SK-N-SH treated with all-trans-retinoic acid at 6 μM for 48 hours (cell line): ENCODE measurements around the gene TRAPPC3.

Experiments
- ATAC-seq: fragments of 200-7000 bp; cut with Tn5 transposase; 3 replicates; pipeline ENCODE4 v1.9.1; 2020; ENCODE audit warnings: mild to moderate bottlenecking, moderate library complexity
- ARNTL ChIP-seq: fragments of 450-650 bp; formaldehyde crosslinking; IDR thresholded peaks from 2 replicates; pipeline ENCODE4 v1.5.0; 2020; ENCODE audit warnings: low read depth, mild to moderate bottlenecking, moderate library complexity, borderline replicate concordance
- BACH2 ChIP-seq: fragments of 250-450 bp; sonication (Bioruptor Pico); IDR thresholded peaks from 2 replicates; pipeline ENCODE4 v1.9.0; 2021; ENCODE audit warnings: mild to moderate bottlenecking, borderline replicate concordance
- CREB5 ChIP-seq: fragments of 250-450 bp; sonication (Bioruptor Pico); IDR thresholded peaks from 2 replicates; pipeline ENCODE4 v1.5.1; 2020; ENCODE audit warnings: low read depth, mild to moderate bottlenecking, moderate library complexity
- CSRNP3 ChIP-seq: fragments of 250-450 bp; sonication (Bioruptor Pico); IDR thresholded peaks from 2 replicates; pipeline ENCODE4 v1.5.1; 2021; ENCODE audit warnings: mild to moderate bottlenecking, moderate library complexity
- ESRRG ChIP-seq: fragments of 250-450 bp; sonication (Bioruptor Pico); IDR thresholded peaks from 2 replicates; pipeline ENCODE4 v1.6.1; 2021; ENCODE audit warnings: mild to moderate bottlenecking
- GLIS3 ChIP-seq: fragments of 250-450 bp; sonication (Bioruptor Pico); IDR thresholded peaks from 2 replicates; pipeline ENCODE4 v1.5.0; 2020; ENCODE audit warnings: mild to moderate bottlenecking, moderate library complexity
- OSR1 ChIP-seq: fragments of 250-450 bp; sonication (Bioruptor Pico); IDR thresholded peaks from 2 replicates; pipeline ENCODE4 v1.8.0; 2022; ENCODE audit warnings: moderate library complexity, mild to moderate bottlenecking, inconsistent platforms
- PATZ1 ChIP-seq: fragments of 250-450 bp; sonication (Bioruptor Pico); IDR thresholded peaks from 2 replicates; pipeline ENCODE4 v1.8.0; 2020; ENCODE audit warnings: mild to moderate bottlenecking, moderate library complexity, borderline replicate concordance
- PPARA ChIP-seq: fragments of 250-450 bp; sonication (Bioruptor Pico); IDR thresholded peaks from 2 replicates; pipeline ENCODE4 v1.5.0; 2020; ENCODE audit warnings: mild to moderate bottlenecking, borderline replicate concordance
- RARB ChIP-seq: fragments of 250-450 bp; sonication (Bioruptor Pico); IDR thresholded peaks from 2 replicates; pipeline ENCODE4 v1.8.0; 2021; ENCODE audit warnings: mild to moderate bottlenecking, moderate library complexity
- SNAI2 ChIP-seq: fragments of 250-450 bp; sonication (Bioruptor Pico); IDR thresholded peaks from 2 replicates; pipeline ENCODE4 v1.5.0; 2020; ENCODE audit warnings: mild to moderate bottlenecking, moderate library complexity
- TCF4 ChIP-seq: fragments of 250-450 bp; sonication (Bioruptor Pico); IDR thresholded peaks from 2 replicates; pipeline ENCODE4 v1.8.0; 2021; ENCODE audit warnings: mild to moderate bottlenecking, moderate library complexity, borderline replicate concordance
- TSHZ2 ChIP-seq: fragments of 250-450 bp; sonication (Bioruptor Pico); IDR thresholded peaks from 2 replicates; pipeline ENCODE4 v1.5.0; 2020; ENCODE audit warnings: mild to moderate bottlenecking, moderate library complexity
- ZFP3 ChIP-seq: fragments of 250-450 bp; sonication (Bioruptor Pico); IDR thresholded peaks from 2 replicates; pipeline ENCODE4 v1.5.0; 2020; ENCODE audit warnings: mild to moderate bottlenecking, moderate library complexity
- ZFP30 ChIP-seq: fragments of 450-650 bp; formaldehyde crosslinking; IDR thresholded peaks from 2 replicates; pipeline ENCODE4 v1.5.0; 2022; ENCODE audit warnings: mild to moderate bottlenecking, moderate library complexity
- ZNF565 ChIP-seq: fragments of 450-650 bp; formaldehyde crosslinking; conservative IDR thresholded peaks from 2 replicates; pipeline ENCODE4 v1.5.0; 2020; ENCODE audit warnings: low read depth, mild to moderate bottlenecking, moderate library complexity
- ZNF70 ChIP-seq: fragments of 450-650 bp; formaldehyde crosslinking; IDR thresholded peaks from 2 replicates; pipeline ENCODE4 v1.5.0; 2020; ENCODE audit warnings: mild to moderate bottlenecking, moderate library complexity
- ZNF8 ChIP-seq: fragments of 450-650 bp; formaldehyde crosslinking; IDR thresholded peaks from 2 replicates; pipeline ENCODE4 v1.5.0; 2020; ENCODE audit warnings: mild to moderate bottlenecking, moderate library complexity

TRAPPC3 gene

GRCh38 chr1:36157115-36157903 lies 8.0 kb upstream of the TRAPPC3 start:
- peak; percentile 5 for ATAC-seq
- no peak for TF ChIP-seq BACH2 (CRISPR knock-in tag)
- TF ChIP-seq ZFP30, result no peak
- no peak for TF ChIP-seq CREB5 (CRISPR knock-in tag)
- no peak for TF ChIP-seq ZNF70 (CRISPR knock-in tag)
- no peak for TF ChIP-seq PATZ1 (CRISPR knock-in tag)
- no peak for TF ChIP-seq CSRNP3 (CRISPR knock-in tag)
- TF ChIP-seq ZFP3 (CRISPR knock-in tag), result no peak
- TF ChIP-seq PPARA (CRISPR knock-in tag), result no peak
- no peak for TF ChIP-seq ZNF565 (CRISPR knock-in tag)
- no peak for TF ChIP-seq GLIS3

GRCh38 chr1:36156329-36157114 lies 7.2 kb upstream of the TRAPPC3 start:
- TF ChIP-seq TCF4 (CRISPR knock-in tag) (no peak), GLIS3 (no peak), RARB (CRISPR knock-in tag) (no peak), BACH2 (CRISPR knock-in tag) (no peak), SNAI2 (CRISPR knock-in tag) (no peak), ZNF70 (CRISPR knock-in tag) (0 out of 2 replicates have a peak, but pooled peaks have one; percentile 36), PATZ1 (CRISPR knock-in tag) (0 out of 2 replicates have a peak, but pooled peaks have one; percentile 15), ZFP30 (no peak), TSHZ2 (CRISPR knock-in tag) (no peak), ESRRG (CRISPR knock-in tag) (no peak), ARNTL (no peak)
- peak; percentile 47 for ATAC-seq

- peak; percentile 52 for ATAC-seq
- TF ChIP-seq ZNF565 (CRISPR knock-in tag) (no peak), ARNTL (no peak), ESRRG (CRISPR knock-in tag) (0 out of 2 replicates have a peak, but pooled peaks have one; percentile 60), ZNF8 (CRISPR knock-in tag) (no peak), SNAI2 (CRISPR knock-in tag) (no peak), TCF4 (CRISPR knock-in tag) (no peak), OSR1 (CRISPR knock-in tag) (no peak), ZFP30 (no peak)
Measured at GRCh38 chr1:36155408-36156328, 6.4 kb upstream of the TRAPPC3 start, which contains the start of gene MAP7D1. TSS of gene MAP7D1 (plus strand) at chr1:36156160. CDS start at chr1:36156418, 258 bp downstream.
